T-helper 2 cell treated with Interferon-gamma antibody and Interleukin-4, amounts not matched to agents 5 μg/mL and 100 μg/mL, for 36 hours (primary cell): ENCODE results near the gene DUSP19.
A peak's percentile ranks its signal among the peaks of the same experiment; 100 is the strongest.
"Not testable (repeated sequence)": the region's sequence is repeated elsewhere in the genome, so short reads cannot be mapped to it uniquely, and the experiment has no call there.

Experiments used
- DNase-seq: peaks from one replicate; pipeline ENCODE4 v3.0.0; 2021; ENCODE audit warnings: low spot score
- H3K27ac Mint-ChIP-seq: one replicate; pipeline ENCODE4 v1.8.0; 2021; ENCODE audit warnings: mild to moderate bottlenecking, mixed read lengths
- H3K27me3 Mint-ChIP-seq: one replicate; pipeline ENCODE4 v1.8.0; 2021; ENCODE audit warnings: low read depth, mixed read lengths
- H3K36me3 Mint-ChIP-seq: one replicate; pipeline ENCODE4 v1.8.0; 2021; ENCODE audit warnings: low read depth, mixed read lengths
- H3K4me1 Mint-ChIP-seq: one replicate; pipeline ENCODE4 v1.8.0; 2021; ENCODE audit warnings: low read depth, mixed read lengths
- H3K4me3 Mint-ChIP-seq: one replicate; pipeline ENCODE4 v1.8.0; 2022; ENCODE audit warnings: mild to moderate bottlenecking, moderate library complexity, mixed read lengths
- H3K9me3 Mint-ChIP-seq: one replicate; pipeline ENCODE4 v1.8.0; 2021; ENCODE audit warnings: mixed read lengths

DUSP19 gene

DNA sequence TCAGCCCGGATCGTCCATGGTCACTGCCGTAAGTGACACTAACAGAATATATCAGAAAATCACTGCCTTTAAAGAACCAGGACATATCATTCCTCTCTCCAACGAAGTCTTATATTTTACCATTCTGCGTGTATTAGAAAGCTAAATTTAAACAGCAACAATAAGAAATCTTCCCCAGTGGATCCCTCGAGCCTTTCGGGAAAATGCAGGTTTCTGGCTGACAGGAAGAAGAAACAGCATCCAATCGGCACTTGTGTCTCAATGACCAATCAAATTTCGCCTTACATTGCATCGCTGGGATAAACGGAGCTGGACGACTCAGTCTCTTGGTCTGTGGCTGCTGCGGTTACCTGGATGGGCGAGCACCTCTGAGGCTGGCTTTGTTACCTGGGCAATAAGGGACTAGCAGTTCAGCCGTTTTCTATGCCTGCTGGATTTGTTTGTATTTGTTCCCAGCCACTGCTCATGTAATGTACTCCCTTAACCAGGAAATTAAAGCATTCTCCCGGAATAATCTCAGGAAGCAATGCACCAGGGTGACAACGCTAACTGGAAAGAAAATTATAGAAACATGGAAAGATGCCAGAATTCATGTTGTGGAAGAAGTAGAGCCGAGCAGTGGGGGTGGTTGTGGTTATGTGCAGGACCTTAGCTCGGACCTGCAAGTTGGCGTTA lies at the start of gene DUSP19:
DUSP19 (plus strand) TSS at position 284 of the 675 bp plus-strand sequence; CDS start at position 471, 187 bp downstream.
- H3K27ac Mint-ChIP-seq: peak within 1 kb of the TSS; percentile 39
- H3K27me3 Mint-ChIP-seq: no peaks in the 10 kb centered on the region
- peak; percentile 82 for DNase-seq
- no peaks in the 10 kb centered on the region for H3K9me3 Mint-ChIP-seq
- peak within 1 kb of the TSS; percentile 94 for H3K4me3 Mint-ChIP-seq
- peaks cover 13% of the 10 kb centered on the region for H3K4me1 Mint-ChIP-seq
- no peaks in the 10 kb centered on the region for H3K36me3 Mint-ChIP-seq

- H3K4me3 Mint-ChIP-seq: no peak overlapping the region
- H3K4me1 Mint-ChIP-seq: no peaks in the 10 kb centered on the region
- H3K27me3 Mint-ChIP-seq: peaks cover 63% of the 10 kb centered on the region
- H3K36me3 Mint-ChIP-seq: no peaks in the 10 kb centered on the region
- H3K9me3 Mint-ChIP-seq: no peaks in the 10 kb centered on the region
- no peak overlapping the region for H3K27ac Mint-ChIP-seq
- no peak for DNase-seq
Observed at GRCh38 chr2:183029219-183029618, 49.3 kb upstream of the DUSP19 start.

- H3K27me3 Mint-ChIP-seq: peaks cover 79% of the 10 kb centered on the region
- DNase-seq: no peak
- H3K4me1 Mint-ChIP-seq: peaks cover 15% of the 10 kb centered on the region
- no peak overlapping the region for H3K27ac Mint-ChIP-seq
- H3K9me3 Mint-ChIP-seq: no peaks in the 10 kb centered on the region
- no peak overlapping the region for H3K4me3 Mint-ChIP-seq
- no peaks in the 10 kb centered on the region for H3K36me3 Mint-ChIP-seq
Observed at GRCh38 chr2:183031911-183032794, 46.4 kb upstream of the DUSP19 start.

DNA sequence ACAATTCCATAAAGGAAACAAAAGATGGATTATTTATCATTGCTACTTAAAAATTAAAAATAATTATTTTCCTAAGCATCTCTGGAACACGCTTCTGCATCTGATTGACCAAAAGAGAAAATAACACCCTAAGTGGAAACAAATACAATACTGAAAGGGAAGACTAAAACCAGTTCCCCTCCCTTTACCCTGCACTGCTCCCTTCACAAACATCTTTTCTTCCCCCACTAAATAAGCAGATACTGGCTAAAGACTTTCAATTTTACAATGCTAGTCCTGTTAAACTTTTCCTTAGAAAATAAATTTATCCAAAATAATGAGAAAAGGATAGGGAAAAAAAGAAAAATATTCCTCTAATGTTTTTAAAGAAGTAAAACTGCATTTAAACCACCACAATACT lies 44.6 kb upstream of the DUSP19 start:
- H3K9me3 Mint-ChIP-seq: no peaks in the 10 kb centered on the region
- peaks cover 22% of the 10 kb centered on the region for H3K4me1 Mint-ChIP-seq
- H3K27ac Mint-ChIP-seq: no peak overlapping the region
- DNase-seq: no peak
- no peaks in the 10 kb centered on the region for H3K36me3 Mint-ChIP-seq
- H3K4me3 Mint-ChIP-seq: no peak overlapping the region
- H3K27me3 Mint-ChIP-seq: peaks cover 84% of the 10 kb centered on the region

- no peak overlapping the region for H3K27ac Mint-ChIP-seq
- peaks cover 24% of the 10 kb centered on the region for H3K4me1 Mint-ChIP-seq
- no peaks in the 10 kb centered on the region for H3K36me3 Mint-ChIP-seq
- H3K27me3 Mint-ChIP-seq: peaks cover 83% of the 10 kb centered on the region
- DNase-seq: no peak
- H3K9me3 Mint-ChIP-seq: no peaks in the 10 kb centered on the region
- H3K4me3 Mint-ChIP-seq: no peak overlapping the region
Observed at GRCh38 chr2:183034806-183035205, 43.7 kb upstream of the DUSP19 start.

DNA sequence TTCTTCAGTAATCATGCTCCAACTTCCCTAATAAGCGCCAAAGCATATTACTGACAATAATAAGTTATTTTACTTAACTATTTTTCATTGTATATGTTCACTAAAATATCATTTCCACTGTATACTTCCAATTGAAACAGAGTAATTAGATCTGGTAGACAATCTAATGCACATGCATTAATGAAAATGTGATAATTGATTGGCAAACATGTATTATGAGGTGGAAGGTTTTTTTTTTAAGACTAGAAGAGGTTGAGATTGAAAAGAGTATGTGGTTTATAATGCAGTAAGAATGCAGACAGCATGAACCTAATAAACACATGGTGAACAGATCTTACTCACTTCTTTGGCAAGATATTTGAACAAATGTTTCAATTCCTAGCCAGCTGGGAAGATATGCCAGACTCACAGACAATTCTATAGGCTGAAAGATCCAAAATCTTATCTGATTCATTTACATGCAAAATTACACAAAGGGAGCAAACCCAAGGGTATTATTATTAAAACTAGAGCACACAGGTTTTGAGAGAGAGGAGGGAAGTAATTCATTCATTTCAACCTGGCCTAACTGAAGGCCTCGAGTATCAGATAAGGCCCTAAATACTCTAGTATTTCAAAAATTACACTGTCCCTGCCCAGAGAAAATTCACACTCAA lies 43.1 kb upstream of the DUSP19 start:
- Mint-ChIP-seq H3K4me3 (no peak overlapping the region), H3K27me3 (peaks cover 83% of the 10 kb centered on the region)

GRCh38 chr2:183035954-183036669 lies 42.4 kb upstream of the DUSP19 start:
- Mint-ChIP-seq H3K4me1 (peaks cover 24% of the 10 kb centered on the region), H3K36me3 (no peaks in the 10 kb centered on the region), H3K27ac (no peak overlapping the region), H3K9me3 (no peaks in the 10 kb centered on the region), H3K4me3 (no peak overlapping the region), H3K27me3 (peaks cover 83% of the 10 kb centered on the region)
- no peak for DNase-seq

More for the DNA sequence above, 43.1 kb upstream of the DUSP19 start:
- peaks cover 24% of the 10 kb centered on the region for H3K4me1 Mint-ChIP-seq
- no peaks in the 10 kb centered on the region for H3K36me3 Mint-ChIP-seq
- no peak overlapping the region for H3K27ac Mint-ChIP-seq
- DNase-seq: no peak
- H3K9me3 Mint-ChIP-seq: no peaks in the 10 kb centered on the region

DNA sequence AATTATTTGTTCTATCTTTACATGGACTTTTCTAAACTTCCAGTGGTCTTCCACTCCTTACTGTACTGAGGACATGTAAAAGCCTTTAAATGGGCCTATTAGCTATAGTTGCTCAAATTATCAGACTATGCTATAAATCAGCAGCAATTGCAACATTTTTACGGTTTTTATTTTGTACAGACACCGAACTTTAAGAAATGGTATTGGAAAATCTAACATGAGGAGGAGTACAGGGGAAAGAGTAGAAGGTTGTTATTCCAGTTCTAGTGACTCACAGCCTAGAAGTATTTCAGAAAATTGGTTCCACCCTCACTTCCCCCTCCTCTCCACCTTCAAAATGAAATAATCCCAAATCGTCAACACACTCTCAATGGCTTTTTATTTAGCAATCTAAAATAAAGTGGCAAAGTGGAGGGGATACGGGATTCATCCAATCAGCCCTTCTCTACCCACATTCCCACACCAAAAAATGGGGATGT lies 41.4 kb upstream of the DUSP19 start:
- Mint-ChIP-seq H3K27ac (no peak overlapping the region), H3K4me1 (peaks cover 24% of the 10 kb centered on the region), H3K4me3 (peak overlapping the region; percentile 69), H3K36me3 (no peaks in the 10 kb centered on the region), H3K27me3 (peaks cover 82% of the 10 kb centered on the region), H3K9me3 (no peaks in the 10 kb centered on the region)
- no peak for DNase-seq

- no peaks in the 10 kb centered on the region for H3K36me3 Mint-ChIP-seq
- H3K27ac Mint-ChIP-seq: no peak overlapping the region
- no peak for DNase-seq
- no peaks in the 10 kb centered on the region for H3K9me3 Mint-ChIP-seq
- H3K27me3 Mint-ChIP-seq: peaks cover 83% of the 10 kb centered on the region
- peaks cover 24% of the 10 kb centered on the region for H3K4me1 Mint-ChIP-seq
- peak overlapping the region; percentile 69 for H3K4me3 Mint-ChIP-seq
Observed at GRCh38 chr2:183037553-183038340, 40.8 kb upstream of the DUSP19 start.

DNA sequence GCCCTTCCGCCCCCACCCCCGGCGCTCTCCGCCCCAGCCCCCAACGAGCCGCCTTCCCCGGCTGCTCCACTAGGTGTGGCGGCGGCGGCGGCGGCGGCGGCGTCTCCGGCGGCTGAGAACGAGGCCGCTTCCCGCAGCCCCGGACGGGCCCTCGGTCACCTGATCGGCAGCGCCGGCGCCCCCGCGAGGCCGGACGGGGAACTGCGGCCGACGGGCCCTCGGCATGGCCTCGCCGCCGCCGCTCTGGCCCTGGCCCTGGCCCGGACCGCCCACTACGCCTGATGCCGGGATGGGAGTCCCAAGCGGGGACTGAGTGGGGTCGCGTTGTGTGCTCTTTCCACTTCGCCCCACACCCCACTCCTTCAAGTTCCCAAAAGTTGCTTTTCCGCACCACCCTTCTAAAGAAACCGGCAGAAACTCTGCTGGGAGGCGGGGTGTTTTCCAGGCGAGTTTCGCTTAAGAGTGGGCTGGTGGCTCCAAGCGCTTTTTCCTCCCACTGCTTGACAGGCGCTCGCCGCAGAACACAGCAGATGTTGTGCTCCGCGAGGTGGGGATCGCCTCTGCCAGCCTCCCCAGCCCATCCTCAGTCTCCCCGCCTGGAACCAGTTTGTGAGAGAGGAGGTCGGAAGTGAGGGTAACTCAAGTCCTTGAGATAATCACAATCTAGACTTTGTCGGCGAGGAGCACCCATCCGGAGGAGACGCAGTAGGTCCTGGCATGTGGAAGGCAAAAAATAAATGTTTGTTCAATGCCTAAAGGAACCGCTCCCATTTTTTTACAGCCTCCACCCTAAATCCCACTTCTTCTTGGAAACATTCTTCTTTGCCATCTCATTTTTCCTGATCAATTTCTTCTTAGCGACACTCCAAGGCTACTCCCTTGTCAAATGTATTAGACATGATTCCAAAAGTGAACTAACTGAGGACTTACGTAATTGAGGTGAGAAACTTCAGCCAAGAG lies 39.9 kb upstream of the DUSP19 start, which contains the start of gene NCKAP1:
NCKAP1 (minus strand) TSS at position 117 of the 960 bp plus-strand sequence. CDS start 358 bp downstream, outside the sequence.
- Mint-ChIP-seq H3K9me3 (no peaks in the 10 kb centered on the region), H3K27me3 (peaks cover 78% of the 10 kb centered on the region), H3K36me3 (no peaks in the 10 kb centered on the region), H3K27ac (no peak within 1 kb of the TSS), H3K4me3 (peak within 1 kb of the TSS; percentile 84), H3K4me1 (peaks cover 24% of the 10 kb centered on the region)
- DNase-seq: peak; percentile 89

DNA sequence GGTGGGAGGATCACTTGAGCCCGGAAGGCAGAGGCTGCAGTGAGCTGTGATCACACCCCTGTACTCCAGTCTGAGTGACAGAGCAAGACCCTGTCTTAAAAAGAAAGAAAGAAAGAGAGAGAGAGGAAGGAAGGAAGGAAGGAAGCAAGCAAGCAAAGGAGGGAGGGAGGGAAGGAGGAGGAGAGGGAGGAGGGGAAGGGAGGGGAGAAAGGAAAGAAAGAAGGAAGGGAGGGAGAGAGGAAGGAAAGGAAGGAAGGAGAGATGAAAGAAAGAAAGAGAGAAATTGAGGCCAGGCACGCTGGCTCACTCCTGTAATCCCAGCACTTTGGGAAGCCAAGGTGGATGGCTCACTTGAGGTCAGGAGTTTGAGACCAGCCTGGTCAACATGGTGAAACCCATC lies 37.9 kb upstream of the DUSP19 start:
- Mint-ChIP-seq H3K27ac (no peak overlapping the region), H3K9me3 (no peaks in the 10 kb centered on the region), H3K4me3 (no peak overlapping the region), H3K4me1 (peaks cover 21% of the 10 kb centered on the region), H3K27me3 (peaks cover 73% of the 10 kb centered on the region), H3K36me3 (no peaks in the 10 kb centered on the region)
- no peak for DNase-seq

DNA sequence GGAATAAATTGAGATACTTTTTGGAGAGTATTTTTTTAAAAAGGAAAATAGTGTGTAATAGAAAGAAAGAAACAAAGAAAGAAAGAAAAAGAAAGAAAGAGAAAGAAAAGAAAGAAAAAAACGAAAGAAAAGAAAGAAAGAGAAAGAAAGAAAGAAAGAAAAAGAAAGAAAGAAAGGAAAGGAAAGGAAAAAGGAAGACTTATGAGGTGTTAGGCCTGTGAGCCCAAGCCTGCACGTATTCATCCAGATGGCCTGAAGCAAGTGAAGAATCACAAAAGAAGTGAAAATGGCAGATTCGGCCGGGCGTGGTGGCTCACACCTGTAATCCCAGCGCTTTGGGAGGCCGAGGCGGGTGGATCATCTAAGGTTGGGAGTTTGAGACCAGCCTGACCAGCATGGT lies 35.0 kb upstream of the DUSP19 start:
- not testable (repeated sequence) for H3K4me1 Mint-ChIP-seq, DNase-seq, H3K36me3 Mint-ChIP-seq, H3K9me3 Mint-ChIP-seq, H3K27ac Mint-ChIP-seq, H3K4me3 Mint-ChIP-seq
- H3K27me3 Mint-ChIP-seq: peaks cover 59% of the 10 kb centered on the region
